GM12865 (cell line): ENCODE data around the gene ANXA10.
"Not testable (repeated sequence)": the region's sequence is repeated elsewhere in the genome, so short reads cannot be mapped to it uniquely, and the experiment has no call there.

ENCODE experiments used
- DNase-seq: peaks from one replicate; pipeline ENCODE4 v3.0.0; 2010; ENCODE audit warnings: low read depth
- H3K4me3 ChIP-seq: 2 replicates; pipeline ENCODE4 v1.5.1; 2011; ENCODE audit warnings: mild to moderate bottlenecking, low read depth, low read length, control low read depth
- TF ChIP-seq, protein P1 (sequence below): IDR thresholded peaks from 2 replicates; pipeline ENCODE4 v1.5.1; 2011; ENCODE audit warnings: low read length, control low read depth, low read depth, inconsistent platforms; ENCODE audit not compliant: insufficient read depth; ENCODE audit errors: missing control alignments

Gene ANXA10

DNA sequence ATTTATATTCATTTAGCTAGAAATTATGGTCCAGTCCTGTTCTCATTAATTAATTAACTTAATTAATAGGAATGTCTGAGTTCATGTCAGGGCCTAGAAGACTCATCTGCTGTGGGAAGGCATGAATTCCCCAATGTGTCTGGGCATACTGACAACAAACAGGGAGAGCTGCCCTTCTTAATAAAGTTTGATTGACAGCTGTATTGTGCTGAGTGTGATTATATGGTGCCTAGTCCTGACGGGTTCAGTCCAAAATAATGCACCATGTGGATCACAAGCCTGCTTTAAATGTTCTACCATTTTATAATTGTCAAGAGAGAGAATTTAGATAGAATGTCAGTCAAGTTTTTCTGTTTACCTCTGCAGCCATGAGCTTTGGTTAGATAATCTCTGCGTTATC, 34.6 kb downstream of the ANXA10 start:
- DNase-seq, result no peak
- no peak overlapping the region for H3K4me3 ChIP-seq
- TF ChIP-seq, protein P1, sequence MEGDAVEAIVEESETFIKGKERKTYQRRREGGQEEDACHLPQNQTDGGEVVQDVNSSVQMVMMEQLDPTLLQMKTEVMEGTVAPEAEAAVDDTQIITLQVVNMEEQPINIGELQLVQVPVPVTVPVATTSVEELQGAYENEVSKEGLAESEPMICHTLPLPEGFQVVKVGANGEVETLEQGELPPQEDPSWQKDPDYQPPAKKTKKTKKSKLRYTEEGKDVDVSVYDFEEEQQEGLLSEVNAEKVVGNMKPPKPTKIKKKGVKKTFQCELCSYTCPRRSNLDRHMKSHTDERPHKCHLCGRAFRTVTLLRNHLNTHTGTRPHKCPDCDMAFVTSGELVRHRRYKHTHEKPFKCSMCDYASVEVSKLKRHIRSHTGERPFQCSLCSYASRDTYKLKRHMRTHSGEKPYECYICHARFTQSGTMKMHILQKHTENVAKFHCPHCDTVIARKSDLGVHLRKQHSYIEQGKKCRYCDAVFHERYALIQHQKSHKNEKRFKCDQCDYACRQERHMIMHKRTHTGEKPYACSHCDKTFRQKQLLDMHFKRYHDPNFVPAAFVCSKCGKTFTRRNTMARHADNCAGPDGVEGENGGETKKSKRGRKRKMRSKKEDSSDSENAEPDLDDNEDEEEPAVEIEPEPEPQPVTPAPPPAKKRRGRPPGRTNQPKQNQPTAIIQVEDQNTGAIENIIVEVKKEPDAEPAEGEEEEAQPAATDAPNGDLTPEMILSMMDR, result no peak

GRCh38 chr4:168128601-168129000, 36.3 kb downstream of the ANXA10 start:
- DNase-seq, result no peak
- TF ChIP-seq, protein P1, result no peak

DNA sequence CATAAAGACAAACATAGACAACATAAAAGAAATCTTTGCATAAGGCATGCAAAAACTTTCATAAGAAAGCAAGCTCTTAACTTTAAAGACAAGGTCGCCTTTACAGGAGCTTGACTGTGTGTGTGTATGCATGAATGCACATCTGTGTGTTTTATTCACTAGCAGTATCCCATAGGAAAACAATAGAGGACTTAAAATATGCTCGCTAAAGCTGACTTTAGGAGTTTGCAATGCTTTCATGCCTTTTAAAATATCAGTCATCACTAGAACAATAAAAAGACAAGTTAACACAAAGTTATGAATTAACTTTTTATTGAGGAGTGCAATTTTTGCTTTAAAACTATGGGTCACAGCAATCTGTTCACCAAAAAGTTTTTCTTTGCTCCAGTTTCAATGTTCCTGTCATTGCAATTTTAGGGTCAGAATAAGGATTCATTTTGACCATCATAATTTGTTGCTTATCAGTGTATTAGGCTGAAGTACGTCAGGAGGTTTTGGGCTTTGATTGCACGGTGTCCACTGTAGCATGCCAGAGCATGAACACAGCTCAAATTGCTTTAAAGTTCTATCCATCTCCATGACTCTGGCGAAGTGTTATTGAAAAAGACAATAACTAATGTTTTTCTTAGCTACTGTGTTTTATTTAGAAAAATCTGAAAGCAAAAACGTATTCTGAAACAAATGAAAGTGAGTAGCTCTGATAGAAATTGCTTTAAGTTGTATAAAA, 36.9 kb downstream of the ANXA10 start:
- H3K4me3 ChIP-seq, result no peak overlapping the region
- no peak for DNase-seq
- TF ChIP-seq, protein P1, result no peak

More at GRCh38 chr4:168128601-168129000, 36.3 kb downstream of the ANXA10 start:
- H3K4me3 ChIP-seq, result no peak overlapping the region

DNA sequence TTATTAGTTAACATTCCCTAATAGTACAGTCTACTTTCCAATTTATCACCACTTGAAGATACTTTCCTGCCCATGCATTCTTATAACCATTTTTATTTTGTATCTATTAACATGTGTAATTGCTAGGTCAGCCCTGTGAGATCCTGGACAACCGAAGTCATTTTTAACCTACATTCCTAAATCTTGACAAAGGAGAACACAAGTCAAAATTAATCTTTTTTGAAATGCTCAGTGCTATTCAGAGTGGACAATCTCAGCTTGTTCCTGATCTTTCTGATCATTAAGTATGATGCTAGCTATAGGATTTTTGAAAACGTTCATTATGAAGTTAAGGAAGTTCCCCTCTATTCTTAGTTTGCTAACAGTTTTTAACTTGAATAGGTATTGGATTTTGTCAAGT, 37.5 kb downstream of the ANXA10 start:
- TF ChIP-seq, protein P1, result no peak
- no peak overlapping the region for H3K4me3 ChIP-seq
- no peak for DNase-seq

- TF ChIP-seq, protein P1, result no peak
- no peak overlapping the region for H3K4me3 ChIP-seq
- DNase-seq, result no peak
These were observed 38.9 kb downstream of the ANXA10 start for GRCh38 chr4:168131196-168131595.

GRCh38 chr4:168134651-168135050, 42.3 kb downstream of the ANXA10 start:
- DNase-seq, result no peak
- TF ChIP-seq, protein P1, result no peak
- H3K4me3 ChIP-seq, result no peak overlapping the region

GRCh38 chr4:168135860-168136259, 43.5 kb downstream of the ANXA10 start:
- not testable (repeated sequence) for DNase-seq, H3K4me3 ChIP-seq

- not testable (repeated sequence) for DNase-seq, H3K4me3 ChIP-seq
These were observed 45.4 kb downstream of the ANXA10 start for GRCh38 chr4:168137695-168138094.
